Upper lobe of left lung (tissue), 4 donors: ENCODE measurements around the gene ARHGAP1.

Source experiments
- POLR2AphosphoS5 ChIP-seq, 2 donors: sonication (generic); formaldehyde crosslinking; IDR thresholded peaks; one replicate each; pipeline ENCODE4 v1.5.1; 2017; ENCODE audit warnings: antibody characterized with exemption in 2 of 2
- TF ChIP-seq, protein P1 (sequence below), 6 experiments: fragments of 450-650 bp in 4 of 6; fragments of 200-600 bp in 2 of 6; sonication (generic) in 2 of 6; IDR thresholded peaks; one replicate each; pipeline ENCODE4 v1.5.1; 2016 to 2019; ENCODE audit warnings: antibody characterized with exemption in 6 of 6

- TF ChIP-seq, protein P1, sequence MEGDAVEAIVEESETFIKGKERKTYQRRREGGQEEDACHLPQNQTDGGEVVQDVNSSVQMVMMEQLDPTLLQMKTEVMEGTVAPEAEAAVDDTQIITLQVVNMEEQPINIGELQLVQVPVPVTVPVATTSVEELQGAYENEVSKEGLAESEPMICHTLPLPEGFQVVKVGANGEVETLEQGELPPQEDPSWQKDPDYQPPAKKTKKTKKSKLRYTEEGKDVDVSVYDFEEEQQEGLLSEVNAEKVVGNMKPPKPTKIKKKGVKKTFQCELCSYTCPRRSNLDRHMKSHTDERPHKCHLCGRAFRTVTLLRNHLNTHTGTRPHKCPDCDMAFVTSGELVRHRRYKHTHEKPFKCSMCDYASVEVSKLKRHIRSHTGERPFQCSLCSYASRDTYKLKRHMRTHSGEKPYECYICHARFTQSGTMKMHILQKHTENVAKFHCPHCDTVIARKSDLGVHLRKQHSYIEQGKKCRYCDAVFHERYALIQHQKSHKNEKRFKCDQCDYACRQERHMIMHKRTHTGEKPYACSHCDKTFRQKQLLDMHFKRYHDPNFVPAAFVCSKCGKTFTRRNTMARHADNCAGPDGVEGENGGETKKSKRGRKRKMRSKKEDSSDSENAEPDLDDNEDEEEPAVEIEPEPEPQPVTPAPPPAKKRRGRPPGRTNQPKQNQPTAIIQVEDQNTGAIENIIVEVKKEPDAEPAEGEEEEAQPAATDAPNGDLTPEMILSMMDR (IDR thresholded peaks at IDR 0.05), result no peak
- TF ChIP-seq POLR2AphosphoS5 (IDR thresholded peaks at IDR 0.05), result no peak
These were observed 18.0 kb upstream of the ARHGAP1 start for GRCh38 chr11:46718155-46719019.
